Left ventricle myocardium inferior (tissue), 1 donor: ENCODE data around the gene SYT15. TPM values are rescaled to one million over a fixed set of nuclear protein-coding genes. Genes with fewer than 3 reads are reported as not detected.
A peak's percentile ranks its signal among the peaks of the same experiment; 100 is the strongest.

Experiments used
- DNase-seq: peaks from one replicate; pipeline ENCODE4 v3.0.0-alpha.2; 2020
- H3K27ac ChIP-seq: fragments of 200-600 bp; replicated peaks from 2 replicates; pipeline ENCODE4 v1.8.0; 2021
- H3K27me3 ChIP-seq: fragments of 200-600 bp; 2 replicates; pipeline ENCODE4 v1.8.0; 2021; ENCODE audit warnings: low read depth
- H3K36me3 ChIP-seq: fragments of 200-600 bp; 2 replicates; pipeline ENCODE4 v1.8.0; 2021
- H3K4me1 ChIP-seq: fragments of 200-600 bp; 2 replicates; pipeline ENCODE4 v1.8.0; 2021
- H3K4me3 ChIP-seq: fragments of 200-600 bp; 2 replicates; pipeline ENCODE4 v1.8.0; 2021; ENCODE audit warnings: mild to moderate bottlenecking, moderate library complexity
- H3K9me3 ChIP-seq: fragments of 200-600 bp; replicated peaks from 2 replicates; pipeline ENCODE4 v1.8.0; 2021
- intact Hi-C: fragments of 100-400 bp; cut with micrococcal nuclease; formaldehyde crosslinking; loops from one replicate; pipeline ENCODE4 v1.11.0; 2022
- total RNA-seq: library from RNA; stranded (reverse); fragmentation: NEBNext Ultra II Directional; extraction: Animal tissue kit (Norgen Biotek cat#: 25700); gene quantifications from one replicate; pipeline ENCODE4 v1.2.1, GENCODE V29; 2021
- TF ChIP-seq, protein P1 (sequence below): fragments of 200-600 bp; IDR thresholded peaks from 2 replicates; pipeline ENCODE4 v1.8.0; 2021; ENCODE audit warnings: antibody characterized with exemption, mild to moderate bottlenecking, borderline replicate concordance
- donor health status: DM: no; HTN: yes; CAD: no; lungs with severe emphysema.

Gene SYT15
- total RNA-seq, 1 donor from 2014 or later, result 1.9 TPM

- peaks cover 5% of the 10 kb centered on the region for H3K4me1 ChIP-seq
- no peak overlapping the region for H3K27ac ChIP-seq
- no peaks in the 10 kb centered on the region for H3K36me3 ChIP-seq
- H3K27me3 ChIP-seq, result peaks cover 100% of the 10 kb centered on the region
- H3K9me3 ChIP-seq, result no peaks in the 10 kb centered on the region
- peak; percentile 12 for DNase-seq
- H3K4me3 ChIP-seq, result no peak overlapping the region
- TF ChIP-seq, protein P1, sequence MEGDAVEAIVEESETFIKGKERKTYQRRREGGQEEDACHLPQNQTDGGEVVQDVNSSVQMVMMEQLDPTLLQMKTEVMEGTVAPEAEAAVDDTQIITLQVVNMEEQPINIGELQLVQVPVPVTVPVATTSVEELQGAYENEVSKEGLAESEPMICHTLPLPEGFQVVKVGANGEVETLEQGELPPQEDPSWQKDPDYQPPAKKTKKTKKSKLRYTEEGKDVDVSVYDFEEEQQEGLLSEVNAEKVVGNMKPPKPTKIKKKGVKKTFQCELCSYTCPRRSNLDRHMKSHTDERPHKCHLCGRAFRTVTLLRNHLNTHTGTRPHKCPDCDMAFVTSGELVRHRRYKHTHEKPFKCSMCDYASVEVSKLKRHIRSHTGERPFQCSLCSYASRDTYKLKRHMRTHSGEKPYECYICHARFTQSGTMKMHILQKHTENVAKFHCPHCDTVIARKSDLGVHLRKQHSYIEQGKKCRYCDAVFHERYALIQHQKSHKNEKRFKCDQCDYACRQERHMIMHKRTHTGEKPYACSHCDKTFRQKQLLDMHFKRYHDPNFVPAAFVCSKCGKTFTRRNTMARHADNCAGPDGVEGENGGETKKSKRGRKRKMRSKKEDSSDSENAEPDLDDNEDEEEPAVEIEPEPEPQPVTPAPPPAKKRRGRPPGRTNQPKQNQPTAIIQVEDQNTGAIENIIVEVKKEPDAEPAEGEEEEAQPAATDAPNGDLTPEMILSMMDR, result no peak
- intact Hi-C loops, result no loop called here
These were observed 27.9 kb upstream of the SYT15 start for GRCh38 chr10:46550795-46551700.

DNA sequence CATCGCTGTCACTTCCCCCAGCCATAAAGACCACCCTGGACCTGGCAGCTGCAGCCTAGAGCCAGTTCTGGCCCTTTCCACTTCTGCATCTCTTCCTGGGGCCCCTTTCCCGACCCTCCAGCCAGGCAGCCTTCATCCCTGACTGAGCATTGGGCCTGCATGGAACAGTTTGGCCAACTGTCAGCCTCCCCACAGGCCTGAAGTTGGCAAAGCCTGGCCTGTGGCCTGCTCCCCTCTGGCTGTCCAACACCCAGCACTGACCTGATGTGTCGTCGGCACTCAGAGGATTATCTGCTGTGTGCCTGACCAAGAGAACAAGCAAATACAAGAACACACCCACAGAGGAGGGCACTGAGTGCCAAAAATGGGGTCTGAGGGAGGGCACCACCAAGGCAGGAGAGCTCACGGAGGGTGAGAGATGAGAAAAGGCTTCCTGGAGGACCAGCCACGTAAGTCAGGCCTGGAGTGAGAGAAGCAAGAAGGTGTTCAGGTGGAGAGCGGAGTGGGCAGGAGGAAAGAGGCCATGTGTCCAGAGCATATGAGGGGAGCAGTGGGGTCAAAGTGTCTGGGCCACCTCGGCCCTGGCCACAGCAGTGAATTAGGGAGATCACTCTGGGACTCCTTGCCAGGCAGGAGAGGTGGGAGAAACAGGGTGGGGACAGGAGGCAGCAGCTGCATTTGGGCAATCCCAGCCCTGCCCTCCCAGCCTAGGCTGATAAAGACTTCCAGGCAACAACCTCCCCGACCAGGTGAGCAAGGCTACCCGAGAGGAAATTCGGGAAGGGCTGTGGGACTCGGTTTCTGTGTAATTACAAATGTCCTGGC lies 27.0 kb upstream of the SYT15 start:
- TF ChIP-seq, protein P1, result no peak
- no peaks in the 10 kb centered on the region for H3K9me3 ChIP-seq
- intact Hi-C loops, result no loop called here
- H3K4me3 ChIP-seq, result no peak overlapping the region
- no peak overlapping the region for H3K27ac ChIP-seq
- DNase-seq, result peak; percentile 15
- no peaks in the 10 kb centered on the region for H3K36me3 ChIP-seq
- H3K4me1 ChIP-seq, result peaks cover 14% of the 10 kb centered on the region
- H3K27me3 ChIP-seq, result peaks cover 100% of the 10 kb centered on the region

DNA sequence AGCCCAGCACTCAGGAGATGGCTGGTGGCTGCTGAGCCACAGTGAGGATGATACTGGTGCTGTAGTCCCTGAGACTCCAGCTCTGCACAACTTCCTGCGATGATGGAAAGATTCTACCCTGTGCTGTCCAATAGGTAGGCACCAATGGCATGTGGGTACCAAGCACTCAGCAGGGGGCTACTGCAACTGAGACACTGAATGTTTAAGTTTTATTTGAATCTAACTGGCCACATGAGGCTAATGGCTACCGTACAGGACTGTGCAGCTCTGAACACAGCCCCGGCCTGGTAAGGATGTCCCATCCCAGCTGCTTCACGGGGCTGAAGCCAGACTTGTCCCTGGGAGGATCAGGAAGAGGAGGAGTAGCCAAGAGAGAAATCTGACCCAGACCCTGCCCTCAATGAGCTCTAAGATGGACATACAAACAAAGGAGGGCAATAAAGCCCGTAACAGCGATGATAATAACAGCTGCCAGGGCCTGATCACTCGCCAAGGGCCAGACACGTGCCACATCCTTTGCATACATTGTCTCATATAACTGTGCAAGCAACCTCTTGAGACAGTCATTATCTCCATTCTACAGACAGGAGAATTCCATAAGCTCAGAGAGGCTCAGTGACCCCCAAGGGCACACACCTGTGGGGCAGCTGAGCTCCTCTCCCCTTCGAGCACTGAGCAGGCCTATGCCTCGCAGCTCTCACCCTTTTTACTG lies 26.2 kb upstream of the SYT15 start:
- H3K4me1 ChIP-seq, result peaks cover 16% of the 10 kb centered on the region
- TF ChIP-seq, protein P1, result no peak
- no peak overlapping the region for H3K4me3 ChIP-seq
- peaks cover 100% of the 10 kb centered on the region for H3K27me3 ChIP-seq
- no peaks in the 10 kb centered on the region for H3K9me3 ChIP-seq
- H3K27ac ChIP-seq, result no peak overlapping the region
- no peaks in the 10 kb centered on the region for H3K36me3 ChIP-seq
- peak; percentile 10 for DNase-seq
- intact Hi-C loops, result no loop called here

DNA sequence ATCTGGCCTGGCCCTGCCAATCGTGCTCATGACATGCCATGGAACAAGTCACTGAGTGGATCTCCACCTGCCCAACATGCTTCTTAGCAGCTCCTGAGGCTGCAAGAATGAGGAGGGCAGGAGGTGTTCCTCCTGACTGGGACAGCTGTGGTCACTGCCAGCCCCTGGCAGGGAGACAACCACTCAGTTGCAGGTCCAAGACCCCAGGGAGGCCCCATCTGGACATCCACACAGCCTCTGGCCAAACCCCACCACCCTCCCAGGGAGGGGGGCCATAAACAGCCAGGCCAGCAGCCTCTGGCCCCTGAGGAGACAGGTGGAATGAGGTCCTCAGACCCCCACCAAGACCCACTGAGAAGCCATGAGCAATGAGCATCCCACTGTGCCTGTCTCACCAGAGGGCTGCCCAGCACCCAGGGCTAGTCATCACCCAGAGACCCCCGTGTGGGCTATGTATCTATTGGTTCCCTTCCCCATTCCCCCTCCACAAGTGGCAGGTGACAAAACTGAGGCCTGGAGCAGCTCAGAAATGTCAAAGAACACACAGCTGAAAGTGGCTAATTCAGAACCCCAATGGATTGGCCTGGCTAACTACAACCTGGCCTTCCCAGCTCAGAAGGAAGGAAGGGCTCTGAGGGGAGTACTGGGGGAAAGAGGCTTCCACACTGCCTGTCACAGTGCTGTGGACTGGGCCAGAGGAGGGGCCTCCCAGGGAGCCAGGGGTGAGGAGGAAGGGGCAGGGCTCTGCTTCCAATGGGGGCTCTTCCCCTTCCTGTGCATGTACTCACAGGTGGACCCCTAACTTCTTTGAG lies 25.5 kb upstream of the SYT15 start:
- Histone ChIP-seq H3K27me3 (peaks cover 100% of the 10 kb centered on the region), H3K9me3 (no peaks in the 10 kb centered on the region), H3K27ac (no peak overlapping the region), H3K4me3 (no peak overlapping the region), H3K36me3 (no peaks in the 10 kb centered on the region), H3K4me1 (peaks cover 16% of the 10 kb centered on the region)
- TF ChIP-seq, protein P1, result no peak
- DNase-seq, result peak; percentile 14
- intact Hi-C loops, result no loop called here
